HFFc6 (cell line): ENCODE results near the gene UGGT2. TPM values are rescaled to one million over a fixed set of nuclear protein-coding genes. Genes with fewer than 3 reads are reported as not detected.
A peak's percentile ranks its signal among the peaks of the same experiment; 100 is the strongest.

Source experiments
- DNase-seq: peaks from one replicate; pipeline ENCODE4 v3.0.0-alpha.2; 2018
- H3K27ac Mint-ChIP-seq: 2 replicates; pipeline ENCODE4 v1.8.0; 2020; ENCODE audit warnings: mild to moderate bottlenecking, mixed read lengths
- H3K27me3 Mint-ChIP-seq: 2 replicates; pipeline ENCODE4 v1.8.0; 2021; ENCODE audit warnings: mild to moderate bottlenecking, moderate library complexity, mixed read lengths; ENCODE audit not compliant: insufficient read depth
- H3K36me3 Mint-ChIP-seq: 2 replicates; pipeline ENCODE4 v1.8.0; 2021; ENCODE audit warnings: low read depth, mixed read lengths
- H3K4me1 Mint-ChIP-seq: 2 replicates; pipeline ENCODE4 v1.8.0; 2020; ENCODE audit warnings: low read depth, mixed read lengths
- H3K4me3 Mint-ChIP-seq: 2 replicates; pipeline ENCODE4 v1.8.0; 2020; ENCODE audit warnings: mild to moderate bottlenecking, moderate library complexity, mixed read lengths
- H3K9me3 Mint-ChIP-seq: 2 replicates; pipeline ENCODE4 v1.8.0; 2020; ENCODE audit warnings: mild to moderate bottlenecking, mixed read lengths
- CTCF ChIP-seq: fragments of 200-600 bp; sonication (generic); IDR thresholded peaks from 2 replicates; pipeline ENCODE4 v1.5.0; 2021; ENCODE audit warnings: antibody characterized with exemption, mild to moderate bottlenecking
- total RNA-seq, 6 experiments: library from RNA; stranded (reverse); fragmentation: NEBNext Ultra II Directional; extraction: Animal tissue kit (Norgen Biotek cat#: 25700); gene quantifications; 2 replicates in 1 of 6; 3 replicates in 5 of 6; pipeline ENCODE4 v1.2.3, GENCODE V29; 2021

Gene UGGT2
- total RNA-seq, 6 experiments from 2014 or later = 20.4 to 26.9 (median 24.3) TPM

GRCh38 chr13:95841894-95842293, 211.3 kb downstream of the UGGT2 start:
- Mint-ChIP-seq H3K27me3 (no peaks in the 10 kb centered on the region), H3K9me3 (peaks cover 12% of the 10 kb centered on the region), H3K4me1 (no peaks in the 10 kb centered on the region), H3K4me3 (no peak overlapping the region), H3K36me3 (peaks cover 42% of the 10 kb centered on the region), H3K27ac (no peak overlapping the region)
- DNase-seq = no peak
- no peak for TF ChIP-seq CTCF

- peak; percentile 98 for TF ChIP-seq CTCF
- Mint-ChIP-seq H3K9me3 (peaks cover 17% of the 10 kb centered on the region), H3K4me1 (peaks cover 17% of the 10 kb centered on the region), H3K27me3 (no peaks in the 10 kb centered on the region), H3K4me3 (no peak overlapping the region), H3K36me3 (peaks cover 25% of the 10 kb centered on the region), H3K27ac (no peak overlapping the region)
- DNase-seq = peak; percentile 44
Measured at GRCh38 chr13:95834134-95834765, 219.0 kb downstream of the UGGT2 start.

DNA sequence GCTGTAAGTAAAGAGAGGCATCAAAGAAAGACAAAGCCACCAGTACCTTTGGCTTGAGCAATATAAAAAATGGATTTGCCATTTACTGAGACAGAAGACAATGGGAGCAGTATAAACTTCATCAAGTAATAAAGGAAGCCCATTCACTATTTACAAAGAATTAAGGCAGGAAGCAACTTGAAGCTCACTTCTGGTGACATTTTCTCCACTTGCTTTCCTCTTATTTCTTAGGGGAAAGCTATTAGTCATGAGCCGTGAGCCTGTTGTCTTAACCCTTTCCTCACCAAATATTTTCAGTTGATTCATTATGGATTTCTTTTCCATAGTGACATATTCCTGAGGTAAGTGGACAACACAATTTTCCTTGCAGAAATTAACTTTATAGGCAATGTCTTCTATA, 219.5 kb downstream of the UGGT2 start:
- Mint-ChIP-seq H3K27ac (no peak overlapping the region), H3K4me1 (peaks cover 17% of the 10 kb centered on the region), H3K36me3 (peaks cover 25% of the 10 kb centered on the region), H3K4me3 (no peak overlapping the region), H3K27me3 (no peaks in the 10 kb centered on the region), H3K9me3 (peaks cover 18% of the 10 kb centered on the region)
- TF ChIP-seq CTCF = no peak
- no peak for DNase-seq

GRCh38 chr13:95833126-95833525, 220.1 kb downstream of the UGGT2 start:
- Mint-ChIP-seq H3K27me3 (no peaks in the 10 kb centered on the region), H3K36me3 (peaks cover 25% of the 10 kb centered on the region), H3K4me1 (peaks cover 17% of the 10 kb centered on the region)

GRCh38 chr13:95822303-95822702, 230.9 kb downstream of the UGGT2 start:
- no peak for DNase-seq
- Mint-ChIP-seq H3K27ac (no peak overlapping the region), H3K4me1 (no peaks in the 10 kb centered on the region), H3K27me3 (no peaks in the 10 kb centered on the region), H3K4me3 (no peak overlapping the region), H3K36me3 (peaks cover 9% of the 10 kb centered on the region), H3K9me3 (no peaks in the 10 kb centered on the region)
- no peak for TF ChIP-seq CTCF

More at GRCh38 chr13:95833126-95833525, 220.1 kb downstream of the UGGT2 start:
- H3K27ac Mint-ChIP-seq = no peak overlapping the region
- DNase-seq = no peak
- TF ChIP-seq CTCF = no peak
- no peak overlapping the region for H3K4me3 Mint-ChIP-seq
- peaks cover 18% of the 10 kb centered on the region for H3K9me3 Mint-ChIP-seq
